SU-DHL-6 (cell line): Measurements from ENCODE around the gene SEMA4D.

Source experiments
- EZH2phosphoT487 ChIP-seq: fragments of 200-600 bp; sonication (generic), shearing (Covaris generic); conservative IDR thresholded peaks from 2 replicates; pipeline ENCODE4 v1.6.1; 2018; ENCODE audit warnings: mild to moderate bottlenecking, antibody characterized with exemption, low read length, moderate library complexity, mixed read lengths
- TF ChIP-seq, protein P1 (sequence below): fragments of 200-600 bp; sonication (generic); IDR thresholded peaks from one replicate; pipeline ENCODE4 v1.5.1; 2017; ENCODE audit warnings: antibody characterized with exemption, mild to moderate bottlenecking, low read length, moderate library complexity; ENCODE audit not compliant: insufficient read depth, poor library complexity, severe bottlenecking

DNA sequence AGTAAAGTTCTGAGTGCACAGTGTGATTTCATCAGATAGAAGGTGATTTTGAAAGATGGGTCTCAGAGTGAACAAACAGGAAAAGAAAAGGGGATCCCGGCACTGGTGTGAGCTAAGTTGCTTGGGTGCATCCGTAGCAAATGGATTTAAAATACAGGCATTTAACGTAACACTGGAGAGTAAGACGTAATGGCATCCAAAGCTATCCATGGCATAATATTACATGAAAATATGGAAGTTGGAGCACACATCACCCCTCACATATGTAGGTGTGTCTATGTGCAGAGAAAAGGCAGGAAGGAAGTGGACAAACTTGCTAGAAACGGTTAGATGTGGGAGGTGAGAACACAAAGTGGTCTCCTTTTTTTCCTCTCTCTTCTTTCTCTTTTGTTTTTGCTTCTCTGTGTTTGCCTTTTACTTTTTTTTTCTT lies 38.2 kb upstream of the SEMA4D start:
- TF ChIP-seq, protein P1, sequence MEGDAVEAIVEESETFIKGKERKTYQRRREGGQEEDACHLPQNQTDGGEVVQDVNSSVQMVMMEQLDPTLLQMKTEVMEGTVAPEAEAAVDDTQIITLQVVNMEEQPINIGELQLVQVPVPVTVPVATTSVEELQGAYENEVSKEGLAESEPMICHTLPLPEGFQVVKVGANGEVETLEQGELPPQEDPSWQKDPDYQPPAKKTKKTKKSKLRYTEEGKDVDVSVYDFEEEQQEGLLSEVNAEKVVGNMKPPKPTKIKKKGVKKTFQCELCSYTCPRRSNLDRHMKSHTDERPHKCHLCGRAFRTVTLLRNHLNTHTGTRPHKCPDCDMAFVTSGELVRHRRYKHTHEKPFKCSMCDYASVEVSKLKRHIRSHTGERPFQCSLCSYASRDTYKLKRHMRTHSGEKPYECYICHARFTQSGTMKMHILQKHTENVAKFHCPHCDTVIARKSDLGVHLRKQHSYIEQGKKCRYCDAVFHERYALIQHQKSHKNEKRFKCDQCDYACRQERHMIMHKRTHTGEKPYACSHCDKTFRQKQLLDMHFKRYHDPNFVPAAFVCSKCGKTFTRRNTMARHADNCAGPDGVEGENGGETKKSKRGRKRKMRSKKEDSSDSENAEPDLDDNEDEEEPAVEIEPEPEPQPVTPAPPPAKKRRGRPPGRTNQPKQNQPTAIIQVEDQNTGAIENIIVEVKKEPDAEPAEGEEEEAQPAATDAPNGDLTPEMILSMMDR, result no peak
- no peak for TF ChIP-seq EZH2phosphoT487
